H1 (cell line): ENCODE data around the gene MRPL28. TPM values are rescaled to one million over a fixed set of nuclear protein-coding genes. Genes with fewer than 3 reads are reported as not detected.

Experiments
- CTCF ChIA-PET: fragments of 300-600 bp; sonication (Branson Sonifier 250); formaldehyde crosslinking; loops from one replicate; lab custom pipeline; 2021; ENCODE audit not compliant: partially characterized antibody; lab: Charles Lee
- POLR2A ChIA-PET: fragments of 300-600 bp; sonication (Branson Sonifier 250); formaldehyde crosslinking; loops from one replicate; lab custom pipeline; 2021; ENCODE audit warnings: inconsistent platforms; ENCODE audit not compliant: partially characterized antibody; lab: Charles Lee
- DNase-seq, 2 experiments: peaks; one replicate each; pipeline versions ENCODE4 v3.0.0 to v3.0.0-alpha.2; 2010 to 2022; ENCODE audit warnings: low spot score in 2 of 2, low read depth in 1 of 2, mixed read lengths in 1 of 2
- FAIRE-seq: peaks from 2 replicates; lab custom pipeline; 2011; peaks lifted over from hg19 to GRCh38; lab: Jason Lieb, UNC
- H2AFZ ChIP-seq: 2 replicates; pipeline ENCODE4 v1.8.1; 2012; ENCODE audit warnings: low read length, inconsistent platforms
- H2AK5ac ChIP-seq: 2 replicates; pipeline ENCODE4 v1.6.1; 2013; ENCODE audit warnings: low read depth, low read length
- H2BK120ac ChIP-seq: replicated peaks from 2 replicates; pipeline ENCODE3; 2013; ENCODE audit warnings: low read depth, low read length, inconsistent platforms
- H2BK12ac ChIP-seq: 2 replicates; pipeline ENCODE4 v1.6.1; 2013; ENCODE audit warnings: low read depth, low read length
- H2BK15ac ChIP-seq: 2 replicates; pipeline ENCODE4 v1.6.1; 2013; ENCODE audit warnings: low read length
- H2BK20ac ChIP-seq: 2 replicates; pipeline ENCODE4 v1.6.1; 2013; ENCODE audit warnings: low read length
- H2BK5ac ChIP-seq: 2 replicates; pipeline ENCODE4 v1.6.1; 2013; ENCODE audit warnings: low read depth, low read length
- H3K14ac ChIP-seq: 2 replicates; pipeline ENCODE4 v1.6.1; 2013; ENCODE audit warnings: inconsistent platforms; ENCODE audit not compliant: insufficient read length
- H3K18ac ChIP-seq: 2 replicates; pipeline ENCODE4 v1.6.1; 2013; ENCODE audit warnings: low read length; ENCODE audit errors: extremely low read depth
- H3K23ac ChIP-seq: 2 replicates; pipeline ENCODE4 v1.6.1; 2013; ENCODE audit warnings: inconsistent platforms; ENCODE audit not compliant: insufficient read length
- H3K23me2 ChIP-seq: 2 replicates; pipeline ENCODE4 v1.6.1; 2013; ENCODE audit warnings: low read depth, low read length
- H3K27ac ChIP-seq: 2 replicates; pipeline ENCODE4 v1.6.1; 2011; ENCODE audit warnings: low read depth, low read length, inconsistent platforms
- H3K27me3 ChIP-seq, 4 experiments: replicated peaks in 1 of 4; 1 replicate in 1 of 4; 2 replicates in 3 of 4; pipeline versions ENCODE4 v1.6.1 to v1.8.1; 2011 to 2013; ENCODE audit warnings: low read length in 3 of 4, mild to moderate bottlenecking in 3 of 4, inconsistent platforms in 2 of 4, mixed read lengths in 2 of 4, moderate library complexity in 1 of 4; ENCODE audit not compliant: control insufficient read depth in 3 of 4, insufficient read depth in 3 of 4; ENCODE audit errors: extremely low read depth in 1 of 4
- H3K36me3 ChIP-seq, 4 experiments: 2 replicates each; pipeline versions ENCODE4 v1.6.1 to v1.8.1; 2011 to 2013; ENCODE audit warnings: mild to moderate bottlenecking in 4 of 4, low read length in 3 of 4, moderate library complexity in 2 of 4, control low read depth in 1 of 4, inconsistent platforms in 1 of 4; ENCODE audit not compliant: insufficient read depth in 4 of 4, control insufficient read depth in 2 of 4
- H3K4ac ChIP-seq: replicated peaks from 2 replicates; pipeline ENCODE3; 2013; ENCODE audit warnings: low read length, low read depth, mixed read lengths, inconsistent platforms; ENCODE audit not compliant: insufficient read length
- H3K4me1 ChIP-seq, 4 experiments: replicated peaks in 1 of 4; 1 replicate in 1 of 4; 2 replicates in 3 of 4; pipeline versions ENCODE4 v1.6.1 to v1.8.1; 2011 to 2013; ENCODE audit warnings: low read length in 3 of 4, inconsistent platforms in 2 of 4, mixed read lengths in 1 of 4; ENCODE audit not compliant: insufficient read depth in 4 of 4, control insufficient read depth in 3 of 4
- H3K4me2 ChIP-seq, 2 experiments: 2 replicates each; pipeline versions ENCODE4 v1.6.1 to v1.8.1; 2011 to 2013; ENCODE audit warnings: low read depth in 2 of 2, low read length in 2 of 2, control low read depth in 1 of 2, inconsistent platforms in 1 of 2, mild to moderate bottlenecking in 1 of 2; ENCODE audit not compliant: insufficient read depth in 1 of 2
- H3K4me3 ChIP-seq, 4 experiments: fragments of 200-600, 300-600 bp in 1 of 4; sonication (generic), shearing (Covaris generic), sonication (Bioruptor Twin) in 1 of 4; 2 replicates each; pipeline versions ENCODE4 v1.5.1 to v1.8.1; 2011 to 2016; ENCODE audit warnings: low read length in 4 of 4, low read depth in 3 of 4, control low read depth in 2 of 4, inconsistent platforms in 2 of 4, mild to moderate bottlenecking in 2 of 4, mixed read lengths in 1 of 4, moderate library complexity in 1 of 4; ENCODE audit not compliant: insufficient read depth in 2 of 4; ENCODE audit errors: extremely low read depth in 1 of 4
- H3K56ac ChIP-seq: replicated peaks from 2 replicates; pipeline ENCODE3; 2013; ENCODE audit warnings: low read depth, mild to moderate bottlenecking, mixed read lengths, low read length, inconsistent platforms; ENCODE audit not compliant: insufficient read length
- H3K79me1 ChIP-seq: 2 replicates; pipeline ENCODE4 v1.6.1; 2013; ENCODE audit warnings: low read depth, low read length, control low read depth
- H3K79me2 ChIP-seq, 2 experiments: 2 replicates each; pipeline versions ENCODE4 v1.6.1 to v1.8.1; 2012 to 2013; ENCODE audit warnings: low read length in 2 of 2, mild to moderate bottlenecking in 2 of 2, inconsistent platforms in 1 of 2; ENCODE audit not compliant: insufficient read depth in 2 of 2, control insufficient read depth in 1 of 2
- H3K9ac ChIP-seq, 4 experiments: replicated peaks in 1 of 4; 1 replicate in 1 of 4; 2 replicates in 3 of 4; pipeline versions ENCODE4 v1.6.1 to v1.8.1; 2011 to 2013; ENCODE audit warnings: low read depth in 3 of 4, low read length in 3 of 4, control low read depth in 2 of 4, mild to moderate bottlenecking in 2 of 4, moderate library complexity in 2 of 4, inconsistent platforms in 1 of 4; ENCODE audit errors: extremely low read depth in 1 of 4
- H3K9me3 ChIP-seq, 2 experiments: 2 replicates each; pipeline versions ENCODE4 v1.6.1 to v1.8.1; 2012 to 2013; ENCODE audit warnings: mild to moderate bottlenecking in 2 of 2, moderate library complexity in 2 of 2, control low read depth in 1 of 2, inconsistent platforms in 1 of 2, low read depth in 1 of 2, low read length in 1 of 2, mixed read lengths in 1 of 2; ENCODE audit not compliant: insufficient read depth in 2 of 2
- H4K20me1 ChIP-seq, 2 experiments: replicated peaks in 1 of 2; 2 replicates each; pipeline versions ENCODE3 to v1.8.1; 2011 to 2013; ENCODE audit warnings: inconsistent platforms in 2 of 2, low read length in 2 of 2, mild to moderate bottlenecking in 1 of 2; ENCODE audit not compliant: insufficient read depth in 2 of 2, control insufficient read depth in 1 of 2
- H4K5ac ChIP-seq: 2 replicates; pipeline ENCODE4 v1.6.1; 2013; ENCODE audit warnings: low read length, low read depth, mixed read lengths, inconsistent platforms; ENCODE audit not compliant: insufficient read length
- H4K8ac ChIP-seq: 2 replicates; pipeline ENCODE4 v1.8.0; 2013; ENCODE audit warnings: mild to moderate bottlenecking, moderate library complexity, low read length, inconsistent platforms; ENCODE audit not compliant: insufficient read depth; ENCODE audit errors: extremely low read depth
- H4K91ac ChIP-seq: replicated peaks from 2 replicates; pipeline ENCODE3; 2013; ENCODE audit warnings: low read length, mixed read lengths, inconsistent platforms; ENCODE audit not compliant: insufficient read length
- CHD2 ChIP-seq: IDR thresholded peaks from 2 replicates; pipeline ENCODE4 v1.6.1; 2012; ENCODE audit warnings: low read length, improper control_type of control experiment
- E2F6 ChIP-seq: IDR thresholded peaks from 2 replicates; pipeline ENCODE4 v1.6.1; 2012; ENCODE audit warnings: inconsistent platforms
- HDAC6 ChIP-seq: IDR thresholded peaks from one replicate; pipeline ENCODE4 v1.7.1; 2012; ENCODE audit warnings: low read depth, mild to moderate bottlenecking, inconsistent platforms, low read length, moderate library complexity
- RXRA ChIP-seq: IDR thresholded peaks from 2 replicates; pipeline ENCODE4 v1.6.1; 2011; ENCODE audit warnings: low read depth, mild to moderate bottlenecking, low read length, moderate library complexity; ENCODE audit not compliant: insufficient read depth
- WGBS, 2 experiments: shearing (Covaris generic) in 1 of 2; methylation state at CpG; one replicate each; pipeline versions ENCODE4 v1.1.6 to v1.1.7; 2013 to 2015; ENCODE audit warnings: low lambda C conversion rate in 2 of 2, mixed read lengths in 2 of 2, inconsistent platforms in 1 of 2, low coverage in 1 of 2, missing lambda C conversion rate in 1 of 2; ENCODE audit not compliant: insufficient replicate concordance in 2 of 2, insufficient coverage in 1 of 2, insufficient read length in 1 of 2; ENCODE audit errors: extremely low coverage in 1 of 2, missing lambda C conversion rate in 1 of 2; 5-methylcytosine and 5-hydroxymethylcytosine counted together
- polyA plus RNA-seq, 7 experiments: library from polyadenylated mRNA; depleted of rRNA in 3 of 7; stranded (reverse) in 5 of 7; unstranded in 2 of 7; fragments of >200 nt in 5 of 7; fragments of 200-250 nt in 2 of 7; gene quantifications; 1 replicate in 5 of 7; 2 replicates in 1 of 7; 4 replicates in 1 of 7; pipeline versions ENCODE4 v1.2.1 to v1.2.3, GENCODE V29; 2011 to 2013; ENCODE audit warnings: missing spikeins in 2 of 7, mixed read lengths in 2 of 7
- total RNA-seq: library from RNA; stranded (reverse); fragmentation: NEBNext Ultra II Directional; extraction: Animal tissue kit (Norgen Biotek cat#: 25700); gene quantifications from 2 replicates; pipeline ENCODE4 v1.2.1, GENCODE V29; 2021

MRPL28 gene
- total and polyA plus RNA-seq, 2 of the 8 experiments (the other 6 are each of a cell fraction or from before 2014, with no cell fraction given) = 88.9 to 188 TPM

GRCh38 chr16:411576-412265 is 41.4 kb upstream of the MRPL28 start:
- H3K18ac ChIP-seq = no peak overlapping the region
- FAIRE-seq = no peak
- no peak overlapping the region for H3K27ac ChIP-seq

More at GRCh38 chr16:411576-412265, 41.4 kb upstream of the MRPL28 start:
- Histone ChIP-seq H3K36me3 (peaks cover 0 to 3% (median 1%) of the 10 kb centered on the region in 4 experiments; a peak in 2 of 8 replicates), H3K79me2 (no peaks in the 10 kb centered on the region), H4K5ac (no peak overlapping the region), H3K56ac (no peak overlapping the region), H3K23ac (no peak overlapping the region), H2BK12ac (no peak overlapping the region), H4K91ac (no peak overlapping the region), H2BK20ac (no peak overlapping the region), H4K8ac (no peak overlapping the region), H3K79me1 (no peaks in the 10 kb centered on the region), H3K4me3 (no peak overlapping the region), H2BK5ac (no peak overlapping the region; the same call in 1 of the 2 replicates), H3K4ac (no peak overlapping the region), H2BK15ac (no peak overlapping the region), H2AK5ac (no peak overlapping the region), H3K27me3 (no peaks in the 10 kb centered on the region), H4K20me1 (peaks cover 0 to 1% of the 10 kb centered on the region in 2 experiments), H3K4me2 (no peak overlapping the region), H3K9me3 (no peaks in the 10 kb centered on the region), H3K14ac (no peak overlapping the region), H3K23me2 (no peaks in the 10 kb centered on the region), H2AFZ (no peak overlapping the region), H2BK120ac (no peak overlapping the region), H3K9ac (no peak overlapping the region), H3K4me1 (no peaks in the 10 kb centered on the region)
- no peak for DNase-seq
- 97% methylated on average over 25 of the region's 26 CpGs; no CpG with 5 or more reads in 1 of the 2 experiments for WGBS, 2 experiments
- TF ChIP-seq E2F6 = no peak
- TF ChIP-seq CHD2 = no peak
- TF ChIP-seq HDAC6 = no peak
- no peak for TF ChIP-seq RXRA
- POLR2A ChIA-PET = interaction anchor here (0.8 to 3.9 kb wide), 7 partner anchors 7 to 19 kb away, joined by 4 to 13 read pairs (median 8); partner anchors contain the start of gene DECR2
- CTCF ChIA-PET = interaction anchor here (0.6 to 1.2 kb wide), 3 partner anchors 76 to 329 kb away, joined by 3 read pairs; partner anchors contain the start of gene CIAO3
